OCI-LY3 (cell line): Measurements from ENCODE around the gene ARHGEF26.

Source experiments
- CTCF ChIP-seq: fragments of 200-600, 300-600 bp; sonication (generic); IDR thresholded peaks from 2 replicates; pipeline ENCODE4 v1.5.1; 2014; ENCODE audit warnings: antibody characterized with exemption, low read length, low read depth
- EZH2phosphoT487 ChIP-seq: fragments of 200-600 bp; shearing (Covaris generic); IDR thresholded peaks from 2 replicates; pipeline ENCODE4 v1.6.1; 2018; ENCODE audit warnings: antibody characterized with exemption, mixed run types, low read depth

GRCh38 chr3:154095832-154096421 lies 25.3 kb upstream of the ARHGEF26 start:
- TF ChIP-seq CTCF (peak; percentile 76), EZH2phosphoT487 (no peak)
